GM12878 (cell line): ENCODE data around the gene LTA. TPM values are rescaled to one million over a fixed set of nuclear protein-coding genes. Genes with fewer than 3 reads are reported as not detected.

ENCODE experiments used
- ATAC-seq: fragments of 200-7000 bp; cut with Tn5 transposase; 3 replicates; pipeline ENCODE4 v1.9.1; 2020; ENCODE audit warnings: mild to moderate bottlenecking, moderate library complexity
- BruUV-seq: library from RNA; stranded (reverse); fragments of 400-500 nt; replicated peaks from 2 replicates; lab custom pipeline; 2021; lab: Mats Ljungman, UMichigan
- CTCF ChIA-PET: fragments of 300-600 bp; sonication (Branson Sonifier 250); formaldehyde crosslinking; extraction: SDS; loops from one replicate; lab custom pipeline; 2021; ENCODE audit warnings: inconsistent platforms; lab: Yijun Ruan, JAX
- POLR2A ChIA-PET: fragments of 350-600 bp; formaldehyde crosslinking; extraction: SDS; loops from one replicate; lab custom pipeline; 2021; ENCODE audit warnings: inconsistent platforms; lab: Charles Lee
- RAD21 ChIA-PET: fragments of 300-600 bp; sonication (Branson Sonifier 250); formaldehyde crosslinking; loops from one replicate; lab custom pipeline; 2023; ENCODE audit warnings: antibody characterized with exemption; ENCODE audit not compliant: unreplicated experiment; lab: Charles Lee
- SMC1A ChIA-PET: fragments of 300-600 bp; sonication (Branson Sonifier 250); formaldehyde crosslinking; loops from one replicate; lab custom pipeline; 2023; ENCODE audit not compliant: unreplicated experiment, uncharacterized antibody; lab: Charles Lee
- DNase-seq: peaks from one replicate; pipeline ENCODE4 v3.0.0-alpha.2; 2011; ENCODE audit warnings: low read depth, low spot score
- FAIRE-seq: peaks from 3 replicates; lab custom pipeline; 2011; peaks lifted over from hg19 to GRCh38; lab: Jason Lieb, UNC
- H2AFZ ChIP-seq: 2 replicates; pipeline ENCODE4 v1.6.0; 2011; ENCODE audit warnings: low read depth, low read length, control low read depth; ENCODE audit not compliant: control insufficient read depth
- H3K27ac ChIP-seq: 2 replicates; pipeline ENCODE4 v1.5.1; 2011; ENCODE audit warnings: control low read depth; ENCODE audit not compliant: control insufficient read depth, insufficient read depth
- H3K27me3 ChIP-seq, 2 experiments: replicated peaks in 1 of 2; 2 replicates each; pipeline versions ENCODE4 v1.6.0 to v1.6.1; 2011; ENCODE audit warnings: low read length in 1 of 2; ENCODE audit not compliant: control insufficient read depth in 2 of 2, insufficient read depth in 2 of 2
- H3K36me3 ChIP-seq, 2 experiments: 2 replicates each; pipeline ENCODE4 v1.5.1; 2011; ENCODE audit warnings: low read length in 1 of 2; ENCODE audit not compliant: control insufficient read depth in 2 of 2, insufficient read depth in 2 of 2
- H3K4me1 ChIP-seq: 2 replicates; pipeline ENCODE4 v1.6.1; 2011; ENCODE audit warnings: mild to moderate bottlenecking, low read length, moderate library complexity, mixed read lengths; ENCODE audit not compliant: control insufficient read depth, insufficient read depth
- H3K4me2 ChIP-seq: 2 replicates; pipeline ENCODE4 v1.6.0; 2011; ENCODE audit warnings: control low read depth; ENCODE audit not compliant: control insufficient read depth, insufficient read depth
- H3K4me3 ChIP-seq: fragments of 200-600 bp; sonication (generic); 2 replicates; pipeline ENCODE4 v1.5.1; 2016
- H3K79me2 ChIP-seq: 2 replicates; pipeline ENCODE4 v1.6.0; 2011; ENCODE audit warnings: low read length; ENCODE audit not compliant: control insufficient read depth, insufficient read depth
- H3K9ac ChIP-seq: 2 replicates; pipeline ENCODE4 v1.8.0; 2011; ENCODE audit warnings: low read length, control low read depth, mixed read lengths; ENCODE audit not compliant: control insufficient read depth, insufficient read depth
- H3K9me3 ChIP-seq: replicated peaks from 3 replicates; pipeline ENCODE4 v1.5.1; 2011; ENCODE audit warnings: mild to moderate bottlenecking, low read length; ENCODE audit not compliant: control insufficient read depth, insufficient read depth
- H4K20me1 ChIP-seq: 2 replicates; pipeline ENCODE4 v1.6.0; 2011; ENCODE audit not compliant: control insufficient read depth, insufficient read depth
- DPF2 ChIP-seq: fragments of 450-650 bp; IDR thresholded peaks from 2 replicates; pipeline ENCODE4 v1.6.1; 2017; ENCODE audit warnings: mild to moderate bottlenecking
- EED ChIP-seq: sonication (generic); IDR thresholded peaks from 2 replicates; pipeline ENCODE4 v1.6.1; 2016; ENCODE audit warnings: antibody characterized with exemption, low read depth
- EZH2 ChIP-seq: IDR thresholded peaks from 2 replicates; pipeline ENCODE4 v1.6.1; 2012; ENCODE audit warnings: low read depth, mild to moderate bottlenecking, control low read depth, inconsistent platforms, low read length, borderline replicate concordance; ENCODE audit not compliant: control insufficient read depth
- HDGF ChIP-seq: fragments of 450-650 bp; IDR thresholded peaks from 2 replicates; pipeline ENCODE4 v1.6.1; 2016; ENCODE audit warnings: antibody characterized with exemption
- IKZF1 ChIP-seq: fragments of 450-650 bp; conservative IDR thresholded peaks from 2 replicates; pipeline ENCODE4 v1.6.1; 2017; ENCODE audit warnings: antibody characterized with exemption, mild to moderate bottlenecking
- IKZF2 ChIP-seq, 2 experiments: fragments of 450-650 bp; IDR thresholded peaks; 2 replicates each; pipeline ENCODE4 v1.6.1; 2017; ENCODE audit warnings: mild to moderate bottlenecking in 2 of 2, moderate library complexity in 2 of 2
- IRF5 ChIP-seq: fragments of 450-650 bp; IDR thresholded peaks from 2 replicates; pipeline ENCODE4 v1.6.1; 2017; ENCODE audit warnings: borderline replicate concordance
- MTA2 ChIP-seq: fragments of 450-650 bp; IDR thresholded peaks from 2 replicates; pipeline ENCODE4 v1.6.1; 2016; ENCODE audit warnings: low read depth, mild to moderate bottlenecking, moderate library complexity
- MTA3 ChIP-seq: IDR thresholded peaks from 2 replicates; pipeline ENCODE4 v1.6.1; 2012; ENCODE audit warnings: low read length, inconsistent platforms, borderline replicate concordance
- NKRF ChIP-seq: fragments of 450-650 bp; conservative IDR thresholded peaks from 2 replicates; pipeline ENCODE4 v1.6.1; 2017; ENCODE audit warnings: mild to moderate bottlenecking, moderate library complexity
- POLR2AphosphoS2 ChIP-seq: IDR thresholded peaks from 2 replicates; pipeline ENCODE4 v1.6.1; 2011; ENCODE audit warnings: low read depth, mild to moderate bottlenecking, low read length, improper control_type of control experiment, moderate library complexity
- POU2F2 ChIP-seq: IDR thresholded peaks from 3 replicates; pipeline ENCODE4 v1.6.1; 2011; ENCODE audit warnings: low read depth, mild to moderate bottlenecking, low read length, borderline replicate concordance
- RAD51 ChIP-seq: fragments of 450-650 bp; IDR thresholded peaks from 2 replicates; pipeline ENCODE4 v1.6.1; 2016; ENCODE audit warnings: moderate library complexity, mild to moderate bottlenecking, inconsistent platforms
- RCOR1 ChIP-seq: conservative IDR thresholded peaks from 2 replicates; pipeline ENCODE4 v1.6.1; 2012; ENCODE audit warnings: low read depth, low read length, improper control_type of control experiment
- SMARCA5 ChIP-seq: fragments of 450-650 bp; IDR thresholded peaks from 2 replicates; pipeline ENCODE4 v1.6.1; 2017; ENCODE audit warnings: mild to moderate bottlenecking
- SPI1 ChIP-seq: IDR thresholded peaks from 2 replicates; pipeline ENCODE4 v1.6.1; 2011; ENCODE audit warnings: low read depth, mild to moderate bottlenecking, low read length, moderate library complexity, borderline replicate concordance; ENCODE audit not compliant: insufficient read depth
- TCF7 ChIP-seq: IDR thresholded peaks from 2 replicates; pipeline ENCODE4 v1.6.1; 2014; ENCODE audit warnings: antibody characterized with exemption, borderline replicate concordance
- ZZZ3 ChIP-seq: IDR thresholded peaks from 2 replicates; pipeline ENCODE4 v1.6.1; 2011; ENCODE audit warnings: low read depth; ENCODE audit not compliant: control insufficient read depth, insufficient read length
- WGBS: methylation state at CpG from one replicate; pipeline ENCODE4 v1.1.6; 2016; ENCODE audit warnings: low lambda C conversion rate; ENCODE audit not compliant: insufficient replicate concordance, insufficient coverage; ENCODE audit errors: missing lambda C conversion rate; 5-methylcytosine and 5-hydroxymethylcytosine counted together
- in situ Hi-C: fragments of 300-500 bp; cut with MboI; formaldehyde crosslinking; loops from 9 replicates; pipeline ENCODE4 v1.14.3; 2018; ENCODE audit warnings: mixed read lengths
- intact Hi-C: fragments of 100-400 bp; cut with micrococcal nuclease; formaldehyde crosslinking; loops from one replicate; pipeline ENCODE4 v1.14.2; 2022; ENCODE audit not compliant: unreplicated experiment
- polyA plus RNA-seq, 11 experiments: library from polyadenylated mRNA; depleted of rRNA in 4 of 11; unstranded in 6 of 11; stranded (reverse) in 5 of 11; fragments of >200 nt; fragmentation: Nextera tagmentation in 4 of 11; fragmentation: Illumina TruSeq in 1 of 11; extraction: Ambion mirVana in 4 of 11; extraction: Trizol in 1 of 11; gene quantifications; 1 replicate in 1 of 11; 2 replicates in 10 of 11; pipeline versions ENCODE4 v1.2.1 to v1.2.3, GENCODE V29; 2011 to 2016; ENCODE audit warnings: inconsistent platforms in 2 of 11, missing spikeins in 2 of 11, low read depth in 1 of 11
- total RNA-seq, 4 experiments: library from RNA; depleted of rRNA in 3 of 4; stranded (reverse); fragments of >200 nt in 3 of 4; fragmentation: Illumina TruSeq in 1 of 4; extraction: Trizol in 1 of 4; gene quantifications; 2 replicates each; pipeline versions ENCODE4 v1.2.1 to v1.2.3, GENCODE V29; 2013 to 2021

Gene LTA
- total and polyA plus RNA-seq, 10 of the 15 experiments (the other 5 are each of a cell fraction or from before 2014, with no cell fraction given) = 27.5 to 100 (median 75.1) TPM

- peak within 1 kb of the TSS; percentile 96 for H3K4me2 ChIP-seq
- peak within 1 kb of the TSS; percentile 81 for H2AFZ ChIP-seq
- WGBS = 61% methylated on average over 6 of the region's 6 CpGs
- CTCF ChIA-PET = interaction anchor here (1.5 to 10.5 kb wide), 4 partner anchors 16 to 123 kb away, joined by 3 to 95 read pairs (median 11); no protein-coding TSS in a partner anchor
- ATAC-seq (peak; percentile 61), DNase-seq (no peak), FAIRE-seq (no peak)
- peak within 1 kb of the TSS; percentile 93 for H3K27ac ChIP-seq
- POLR2A ChIA-PET = interaction anchor here (0.5 to 3.4 kb wide), 11 partner anchors 16 to 306 kb away, joined by 3 to 19 read pairs (median 4); partner anchors contain the start of genes C6orf47 and NCR3
- in situ Hi-C loops (no loop called here), intact Hi-C loops (loop anchor here (5.0 kb wide), 1 partner anchor 118 kb away; the partner anchor contains the start of gene MICB)
- no peak for TF ChIP-seq ZZZ3
- no peak for TF ChIP-seq POU2F2
- TF ChIP-seq EED = peak; percentile 48
- no peak for TF ChIP-seq RCOR1
- TF ChIP-seq HDGF = peak; percentile 75
- no peak for TF ChIP-seq POLR2AphosphoS2
- TF ChIP-seq NKRF = no peak
- peak; percentile 41; the same call in 1 of the 2 replicates for TF ChIP-seq MTA2
- TF ChIP-seq MTA3 = 0 out of 2 replicates have a peak, but pooled peaks have one; percentile 28
- 0 out of 2 replicates have a peak, but pooled peaks have one; percentile 26 for TF ChIP-seq SPI1
- peak; percentile 52 to 56; a peak in 3 of 4 replicates for TF ChIP-seq IKZF2 (IDR thresholded peaks at IDR 0.05)
- 0 out of 2 replicates have a peak, but pooled peaks have one; percentile 16 for TF ChIP-seq SMARCA5
- TF ChIP-seq DPF2 = peak; percentile 54; the same call in 1 of the 2 replicates
- TF ChIP-seq IKZF1 = peak; percentile 49
- TF ChIP-seq TCF7 = no peak
- TF ChIP-seq EZH2 = no peak
- no peak; the same call in 1 of the 2 replicates for TF ChIP-seq RAD51
- no peak for TF ChIP-seq IRF5
- RAD21 ChIA-PET = interaction anchor here (0.7 to 3.8 kb wide), 7 partner anchors 17 to 123 kb away, joined by 3 to 27 read pairs (median 3); partner anchors contain the start of genes C6orf47, GPANK1 and LTB
- H3K4me3 ChIP-seq = peak within 1 kb of the TSS; percentile 69
- no peaks in the 10 kb centered on the region for H4K20me1 ChIP-seq
- no peaks in the 10 kb centered on the region for H3K9me3 ChIP-seq
- BruUV-seq = no TSS peak
- peaks cover 9% of the 10 kb centered on the region for H3K79me2 ChIP-seq
- no peaks in the 10 kb centered on the region for H3K27me3 ChIP-seq
- peaks cover 29% of the 10 kb centered on the region for H3K4me1 ChIP-seq
- H3K9ac ChIP-seq = peak within 1 kb of the TSS; percentile 78
- SMC1A ChIA-PET = interaction anchor here (0.8 to 9.6 kb wide), 11 partner anchors 17 to 69 kb away, joined by 3 to 78 read pairs (median 4); partner anchors contain the start of genes ATP6V1G2, NCR3 and NFKBIL1
- H3K36me3 ChIP-seq = no peaks in the 10 kb centered on the region
Observed at GRCh38 chr6:31614684-31615578, 42.8 kb downstream of the LTA start, which contains the start of gene AIF1. Gene AIF1 (plus strand): TSS chr6:31615234. CDS start chr6:31615330, 96 bp downstream.
